ENCODE results near the gene CTSF. TPM values are rescaled to one million over a fixed set of nuclear protein-coding genes. Genes with fewer than 3 reads are reported as not detected.
"Not testable (repeated sequence)": the region's sequence is repeated elsewhere in the genome, so short reads cannot be mapped to it uniquely, and the experiment has no call there.

CTSF gene
- 7.2 and 8.2 TPM in 2 replicates for total RNA-seq (2014; rRNA removed; shearing (Covaris generic))
- polyA plus RNA-seq (2015; cell fraction: cytosol; rRNA removed) = 16.6 and 19.4 TPM in 2 replicates
- polyA plus RNA-seq (2015; cell fraction: nucleus; rRNA removed) = 35.1 and 40.5 TPM in 2 replicates

- peak; percentile 69 for DNase-seq (ENCODE audit: low read depth)
Measured at GRCh38 chr11:66568124-66568916, at the start of gene CTSF. TSS of gene CTSF (minus strand) at chr11:66568606. CDS start at chr11:66568486, 120 bp downstream.

GRCh38 chr11:66617155-66617834 lies 48.9 kb upstream of the CTSF start:
- DNase-seq (ENCODE audit: low read depth) = no peak

GRCh38 chr11:66616379-66617154 lies 48.2 kb upstream of the CTSF start, which contains the start of gene RBM14:
TSS of gene RBM14 (plus strand) at chr11:66616630. CDS start at chr11:66616721, 91 bp downstream.
- peak; percentile 99 for DNase-seq (ENCODE audit: low read depth)

- no peak for DNase-seq (ENCODE audit: low read depth)
Measured at GRCh38 chr11:66614073-66614472, 45.7 kb upstream of the CTSF start.

GRCh38 chr11:66612458-66612857 lies 44.1 kb upstream of the CTSF start:
- DNase-seq (ENCODE audit: low read depth) = no peak

GRCh38 chr11:66609721-66610617 lies 41.6 kb upstream of the CTSF start:
- no peak for DNase-seq (ENCODE audit: low read depth)

- DNase-seq (ENCODE audit: low read depth) = peak; percentile 47
Measured at GRCh38 chr11:66607126-66607834, 38.9 kb upstream of the CTSF start.

GRCh38 chr11:66606608-66607007 lies 38.2 kb upstream of the CTSF start:
- not testable (repeated sequence) for DNase-seq (ENCODE audit: low read depth)

GRCh38 chr11:66604155-66604554 lies 35.7 kb upstream of the CTSF start:
- DNase-seq (ENCODE audit: low read depth) = no peak

- DNase-seq (ENCODE audit: low read depth) = no peak
Measured at GRCh38 chr11:66603072-66603471, 34.7 kb upstream of the CTSF start.

- no peak for DNase-seq (ENCODE audit: low read depth)
Measured at GRCh38 chr11:66600631-66601233, 32.3 kb upstream of the CTSF start.

- DNase-seq (ENCODE audit: low read depth) = no peak
Measured at GRCh38 chr11:66600219-66600618, 31.8 kb upstream of the CTSF start.

- DNase-seq (ENCODE audit: low read depth) = no peak
Measured at GRCh38 chr11:66598993-66599392, 30.6 kb upstream of the CTSF start.

GRCh38 chr11:66595245-66595904 lies 27.0 kb upstream of the CTSF start:
- DNase-seq (ENCODE audit: low read depth) = no peak

GRCh38 chr11:66593650-66594049 lies 25.2 kb upstream of the CTSF start:
- DNase-seq (ENCODE audit: low read depth) = no peak

- no peak for DNase-seq (ENCODE audit: low read depth)
Measured at GRCh38 chr11:66593303-66593635, 24.9 kb upstream of the CTSF start.

GRCh38 chr11:66592457-66593302 lies 24.3 kb upstream of the CTSF start, which contains the start of the genes CCDC87 and CCS:
TSS of gene CCDC87 (minus strand) at chr11:66593063. CDS start at chr11:66593015, 48 bp downstream.
TSS of gene CCS (plus strand) at chr11:66593185. CDS start at chr11:66593262, 77 bp downstream.
- DNase-seq (ENCODE audit: low read depth) = peak; percentile 92

- no peak for DNase-seq (ENCODE audit: low read depth)
Measured at GRCh38 chr11:66591175-66591574, 22.8 kb upstream of the CTSF start.
